SK-N-DZ (cell line): ENCODE measurements around the gene MED25.

Experiments
- DNase-seq: peaks from one replicate; pipeline ENCODE4 v3.0.0-alpha.2; 2015; ENCODE audit warnings: low spot score

The MED25 gene

GRCh38 chr19:49843265-49843664, 25.2 kb downstream of the MED25 start:
- no peak for DNase-seq

- no peak for DNase-seq
Observed at GRCh38 chr19:49844138-49845095, 26.3 kb downstream of the MED25 start.

GRCh38 chr19:49845414-49845813, 27.3 kb downstream of the MED25 start:
- DNase-seq = no peak

GRCh38 chr19:49846408-49846807, 28.3 kb downstream of the MED25 start:
- no peak for DNase-seq

- no peak for DNase-seq
Observed at GRCh38 chr19:49847731-49848696, 29.9 kb downstream of the MED25 start.

- DNase-seq = no peak
Observed at GRCh38 chr19:49848938-49849337, 30.8 kb downstream of the MED25 start.

GRCh38 chr19:49849433-49850220, 31.5 kb downstream of the MED25 start:
- no peak for DNase-seq

- no peak for DNase-seq
Observed at GRCh38 chr19:49850221-49850486, 32.1 kb downstream of the MED25 start.

GRCh38 chr19:49850487-49851342, 32.6 kb downstream of the MED25 start, which contains the start of gene PTOV1:
PTOV1 (plus strand) TSS chr19:49851159.
- peak; percentile 88 for DNase-seq

- DNase-seq = no peak
Observed at GRCh38 chr19:49851456-49852259, 33.6 kb downstream of the MED25 start.

GRCh38 chr19:49852631-49853126, 34.6 kb downstream of the MED25 start:
- no peak for DNase-seq

- DNase-seq = no peak
Observed at GRCh38 chr19:49853852-49854377, 35.8 kb downstream of the MED25 start.

GRCh38 chr19:49854378-49855263, 36.5 kb downstream of the MED25 start:
- DNase-seq = no peak

GRCh38 chr19:49855277-49855675, 37.2 kb downstream of the MED25 start:
- DNase-seq = no peak

- DNase-seq = no peak
Observed at GRCh38 chr19:49855676-49856573, 37.8 kb downstream of the MED25 start.

GRCh38 chr19:49856574-49857021, 38.5 kb downstream of the MED25 start:
- no peak for DNase-seq
